Stimulated activated CD4-positive, alpha-beta T cell treated with anti-CD3 and anti-CD28 coated beads, TNF-alpha, amount 100 ng/mL, for 1 hour (primary cell): ENCODE results near the gene LIPC.

ENCODE experiments used
- DNase-seq, 3 donors: peaks; one replicate each; pipeline ENCODE4 v3.0.0-alpha.2; 2020; ENCODE audit warnings: low read depth in 3 of 3, low spot score in 1 of 3

The LIPC gene

GRCh38 chr15:58405865-58406264 is 25.9 kb upstream of the LIPC start:
- no peak for DNase-seq

DNA sequence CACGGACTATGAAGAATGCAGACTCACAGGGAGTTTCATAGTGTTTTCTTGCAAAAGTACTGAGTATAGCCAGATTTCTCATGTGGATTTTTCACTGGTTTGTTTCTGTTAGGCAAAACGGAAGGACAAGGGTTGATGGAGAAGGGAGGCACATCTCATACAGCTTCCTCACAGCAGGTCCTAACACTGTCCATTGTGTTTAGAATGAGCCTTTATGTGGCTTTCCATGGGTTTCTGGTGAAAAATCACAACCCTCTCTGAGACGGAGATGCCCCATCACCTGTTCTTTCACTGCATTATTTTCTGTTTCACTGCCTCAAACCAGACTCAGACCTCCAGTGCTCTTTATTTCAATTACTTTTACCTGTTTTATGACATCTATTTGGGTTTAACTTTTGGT is 25.0 kb upstream of the LIPC start:
- DNase-seq: no peak

- no peak for DNase-seq
Measured at GRCh38 chr15:58407236-58407775, 24.5 kb upstream of the LIPC start.

DNA sequence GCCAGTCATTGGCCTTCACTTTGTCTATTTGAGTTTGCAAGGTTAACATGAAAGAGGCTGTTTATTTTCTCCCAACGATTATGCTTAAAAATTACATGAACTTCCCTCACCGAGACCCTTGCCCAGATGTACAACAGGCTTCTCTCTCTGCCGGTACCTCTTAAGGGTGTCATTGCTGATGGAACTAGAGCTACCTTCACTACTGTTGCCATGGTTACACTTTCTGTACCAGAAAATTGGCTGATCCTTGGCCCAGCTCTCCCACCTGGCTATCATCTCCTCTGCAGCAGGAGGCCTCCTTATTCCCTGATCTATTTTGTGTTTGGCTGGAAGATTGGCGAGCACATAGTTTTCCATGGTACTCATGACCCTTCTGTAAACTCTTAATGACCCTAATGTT is 24.0 kb upstream of the LIPC start:
- no peak for DNase-seq

DNA sequence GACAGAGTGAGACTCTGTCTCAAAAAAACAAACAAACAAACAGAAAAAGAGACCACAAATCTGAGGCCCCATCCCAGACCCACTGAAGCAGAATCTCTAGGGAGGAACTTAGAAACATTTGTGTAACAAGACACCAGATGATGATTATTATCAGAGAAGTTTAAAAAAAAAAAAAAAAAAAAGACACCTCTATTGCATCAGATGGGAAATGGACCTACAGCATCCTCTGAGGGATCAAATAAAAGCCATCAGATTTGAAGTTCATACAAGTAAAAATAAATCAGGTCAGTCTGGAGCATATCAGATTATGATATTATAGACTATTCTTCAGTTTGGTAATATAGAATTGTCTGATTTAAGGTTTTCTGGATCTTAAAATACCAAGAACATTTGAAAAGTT is 21.9 kb upstream of the LIPC start:
- DNase-seq: no peak

DNA sequence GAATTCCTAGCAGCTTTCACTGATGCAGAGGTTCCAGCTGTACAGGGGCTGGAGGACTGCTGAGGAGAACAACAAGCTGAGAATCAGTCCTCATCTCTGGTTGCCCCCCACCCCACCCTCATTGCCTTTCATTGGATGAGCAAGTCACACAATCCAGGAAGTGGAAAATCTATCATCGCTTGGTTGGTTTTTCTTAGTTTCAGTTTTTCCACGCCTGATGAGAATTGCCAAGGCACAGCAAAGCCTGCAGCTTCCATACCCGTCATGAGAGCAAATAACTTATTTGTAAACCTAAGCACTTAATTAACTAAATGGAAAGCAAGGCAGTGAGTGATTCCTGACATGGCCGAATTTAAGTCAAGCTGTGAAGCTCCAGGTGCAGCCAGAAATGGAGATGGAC is 21.4 kb upstream of the LIPC start:
- no peak for DNase-seq

DNA sequence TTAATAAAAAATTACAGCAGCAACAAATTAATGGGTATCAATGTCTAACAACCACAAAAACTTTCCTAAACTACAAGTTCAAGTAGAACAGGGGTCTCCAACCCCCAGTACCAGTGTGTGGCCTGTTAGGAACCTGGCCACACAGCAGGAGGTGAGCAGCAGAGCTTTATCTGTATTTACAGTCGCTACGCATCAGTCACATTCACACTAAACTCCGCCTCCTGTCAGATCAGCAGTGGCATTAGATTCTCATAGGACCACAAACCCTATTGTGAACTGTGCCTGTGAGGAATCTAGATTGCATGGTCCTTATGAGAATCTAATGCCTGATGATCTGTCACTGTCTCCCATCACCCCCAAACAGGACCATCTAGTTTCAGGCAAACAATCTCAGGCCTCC is 18.5 kb upstream of the LIPC start:
- no peak for DNase-seq

GRCh38 chr15:58415636-58416035 is 16.2 kb upstream of the LIPC start:
- no peak for DNase-seq

- no peak for DNase-seq
Measured at GRCh38 chr15:58416963-58417362, 14.8 kb upstream of the LIPC start.

- no peak for DNase-seq
Measured at GRCh38 chr15:58418135-58418534, 13.7 kb upstream of the LIPC start.

DNA sequence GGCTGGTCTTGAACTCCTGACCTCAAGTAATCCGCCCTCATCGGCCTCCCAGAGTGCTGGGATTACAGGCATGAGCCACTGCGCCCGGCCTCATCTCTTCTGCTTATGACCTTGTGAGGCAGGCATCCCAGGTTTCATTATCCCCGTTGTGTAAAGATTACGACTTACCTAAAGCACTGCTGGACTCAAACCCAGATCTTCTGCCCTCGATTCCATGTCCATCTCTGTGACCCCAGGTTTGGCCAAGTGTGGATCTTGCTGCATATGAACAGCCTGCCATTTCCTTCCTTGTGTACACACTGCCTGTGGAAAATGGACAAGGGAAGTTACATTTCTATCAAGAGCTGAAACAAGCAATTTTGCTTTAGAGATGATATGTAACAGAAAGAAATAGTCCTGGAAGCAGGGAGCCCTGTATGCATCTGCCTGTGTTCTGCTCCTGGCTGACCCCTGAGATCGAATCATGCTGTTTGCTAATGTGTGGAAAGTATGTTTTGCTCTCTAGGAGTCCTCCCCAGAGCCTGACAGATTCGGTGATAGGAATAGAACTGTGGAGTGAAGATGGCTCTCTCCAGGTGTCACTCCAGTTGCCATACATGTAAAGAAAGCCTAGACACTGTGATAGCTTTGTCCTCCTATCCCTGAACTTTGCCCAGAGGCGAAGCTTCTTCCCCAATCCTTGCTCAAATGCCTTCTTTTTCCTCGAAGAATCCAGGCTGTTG is 11.8 kb upstream of the LIPC start:
- no peak for DNase-seq

DNA sequence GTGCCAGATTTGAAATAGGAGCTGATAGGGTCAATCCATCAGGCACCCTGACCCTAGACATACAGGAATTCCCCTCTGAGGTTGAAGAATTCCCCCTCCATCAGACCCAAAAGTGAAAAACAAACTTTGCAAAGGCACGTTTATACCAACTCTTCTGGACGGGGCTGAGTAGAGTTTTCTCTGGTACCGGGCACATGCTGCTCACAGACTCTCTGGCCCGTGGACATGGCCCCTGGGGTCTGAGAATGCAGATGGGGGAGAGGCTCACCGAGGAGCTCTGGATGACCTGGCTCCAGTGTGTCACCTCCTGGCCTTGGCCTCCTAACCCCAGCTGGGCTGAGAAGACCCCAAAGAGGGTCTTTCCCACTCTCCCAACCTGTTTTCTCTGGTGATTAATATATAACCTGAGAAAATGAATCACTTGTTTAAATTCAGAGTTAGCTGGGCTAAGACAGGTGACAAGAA is 11.2 kb upstream of the LIPC start:
- no peak for DNase-seq

DNA sequence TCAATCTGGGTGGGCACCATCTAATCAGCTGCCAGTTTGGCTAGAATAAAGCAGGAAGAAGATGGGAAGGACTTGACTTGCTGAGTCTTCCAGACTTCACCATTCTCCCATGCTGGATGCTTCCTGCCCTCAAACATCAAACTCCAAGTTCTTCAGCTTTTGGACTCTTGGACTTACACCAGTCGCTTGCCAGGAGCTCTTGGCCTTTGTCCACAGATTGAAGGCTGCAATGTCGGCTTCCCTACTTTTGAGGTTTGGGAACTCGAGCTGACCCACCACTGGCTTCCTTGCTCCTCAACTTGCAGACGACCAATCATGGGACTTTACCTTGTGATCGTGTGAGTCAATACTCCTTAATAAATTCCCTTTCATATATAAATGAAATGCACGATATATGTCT is 8.6 kb upstream of the LIPC start:
- no peak for DNase-seq

- no peak for DNase-seq
Measured at GRCh38 chr15:58423831-58424608, 7.8 kb upstream of the LIPC start.

DNA sequence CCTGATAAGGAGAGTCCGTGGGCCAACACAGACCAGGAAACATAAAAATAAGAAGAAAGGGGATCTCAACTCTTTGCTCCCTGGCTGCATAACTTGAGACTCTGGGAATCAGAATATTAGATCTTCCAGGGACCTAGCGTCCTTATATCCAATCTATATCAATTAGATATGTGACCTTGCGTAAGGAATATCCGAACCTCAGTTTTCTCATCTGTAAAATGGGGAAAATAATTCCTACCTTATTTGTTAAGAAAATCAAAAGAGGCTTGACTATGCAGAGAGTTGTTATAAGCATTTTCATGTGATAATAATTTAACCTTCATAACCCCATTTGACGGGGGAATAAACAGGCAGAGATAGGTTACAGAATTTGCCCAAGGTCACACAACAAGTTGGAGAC is 7.1 kb upstream of the LIPC start:
- DNase-seq: no peak

- DNase-seq: no peak
Measured at GRCh38 chr15:58425185-58425584, 6.6 kb upstream of the LIPC start.

DNA sequence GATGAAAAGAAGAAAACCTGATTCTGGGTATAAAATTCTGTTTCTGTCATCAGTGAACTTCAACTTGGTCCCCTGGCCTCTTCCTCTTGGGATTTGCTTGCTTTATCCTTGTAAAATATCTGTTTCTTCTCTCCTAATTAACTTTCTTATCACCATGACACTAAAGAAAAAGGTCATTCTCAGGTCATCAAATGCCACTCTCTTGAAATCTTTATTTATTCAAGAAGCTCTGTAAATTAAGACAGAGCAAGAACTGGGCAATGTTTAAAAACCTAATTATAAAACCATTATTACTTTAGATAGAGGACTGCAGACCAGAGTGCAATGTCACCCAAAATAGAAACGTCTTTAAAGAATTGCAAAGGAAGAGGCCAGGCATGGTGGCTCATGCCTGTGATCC is 6.0 kb upstream of the LIPC start:
- no peak for DNase-seq

- no peak for DNase-seq
Measured at GRCh38 chr15:58426501-58426900, 5.3 kb upstream of the LIPC start.

DNA sequence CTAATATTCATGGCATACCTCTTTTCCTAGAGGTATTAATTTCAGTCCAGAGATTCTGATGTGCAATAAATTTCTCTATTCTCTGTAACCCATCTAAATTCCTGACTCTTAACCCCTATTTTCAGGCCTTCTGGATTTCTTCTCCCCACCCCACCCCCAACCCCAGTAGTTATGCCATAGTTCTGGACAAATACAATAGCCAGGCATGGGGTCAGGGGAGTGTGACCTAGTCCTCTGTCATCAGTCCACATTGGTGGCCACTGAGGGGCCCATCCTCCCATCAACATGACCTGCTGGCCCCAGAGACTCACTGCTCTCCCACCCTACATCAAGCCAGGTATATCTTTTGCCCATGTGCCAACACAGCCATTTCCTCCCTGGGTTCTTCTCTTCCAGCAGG is 3.8 kb upstream of the LIPC start:
- no peak for DNase-seq

DNA sequence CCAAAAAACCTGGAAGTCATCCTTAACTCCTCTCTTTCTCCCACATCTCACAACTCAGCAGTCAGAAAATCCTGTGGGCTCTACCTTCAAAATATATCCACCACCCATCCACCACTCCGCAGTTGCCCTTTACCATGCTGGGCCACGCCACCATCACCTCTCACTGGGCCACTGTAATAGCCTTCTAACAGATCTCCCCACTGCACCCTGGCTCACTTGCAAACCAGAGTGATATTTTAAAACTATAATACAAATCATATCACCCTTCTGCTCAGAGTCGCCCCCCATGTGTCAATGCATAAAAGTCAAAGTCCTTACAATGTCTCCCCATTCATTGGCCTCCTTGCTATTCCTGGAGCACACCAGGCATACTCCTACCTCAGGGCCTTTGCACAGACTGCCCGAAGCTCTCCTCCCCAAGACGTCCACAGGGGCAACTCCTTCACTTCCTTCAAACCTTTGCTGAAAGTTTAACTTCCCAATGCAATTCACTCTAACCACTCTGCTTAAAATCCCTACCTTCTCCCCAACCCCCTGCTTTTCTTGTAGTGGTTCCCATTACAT is 1.5 kb upstream of the LIPC start:
- DNase-seq: no peak

GRCh38 chr15:58432401-58432800 is 610 bp downstream of the LIPC start:
- DNase-seq: no peak
